GM23338 (cell line): ENCODE measurements around the gene MED7. TPM values are rescaled to one million over a fixed set of nuclear protein-coding genes. Genes with fewer than 3 reads are reported as not detected.

ENCODE experiments used
- ATAC-seq: fragments of 200-7000 bp; cut with Tn5 transposase; 3 replicates; pipeline ENCODE4 v1.9.1; 2020
- DNase-seq: peaks from one replicate; pipeline ENCODE4 v3.0.0-alpha.2; 2015; ENCODE audit warnings: low spot score
- H2AFZ ChIP-seq: fragments of 200-600 bp; sonication (generic); 2 replicates; pipeline ENCODE4 v1.8.0; 2016; ENCODE audit warnings: antibody characterized with exemption, mild to moderate bottlenecking, moderate library complexity
- H3F3A ChIP-seq: fragments of 200-600 bp; sonication (generic); replicated peaks from 2 replicates; pipeline ENCODE4 v1.8.0; 2017; ENCODE audit warnings: antibody characterized with exemption, mixed run types, low read depth
- H3K27ac ChIP-seq: fragments of 200-600 bp; sonication (generic); 2 replicates; pipeline ENCODE4 v1.6.1; 2016; ENCODE audit warnings: low read depth
- H3K27me3 ChIP-seq: fragments of 200-600 bp; sonication (generic); 2 replicates; pipeline ENCODE4 v1.8.0; 2016; ENCODE audit warnings: mild to moderate bottlenecking, mixed run types, moderate library complexity; ENCODE audit not compliant: insufficient read depth
- H3K36me3 ChIP-seq: fragments of 200-600 bp; sonication (generic); 2 replicates; pipeline ENCODE4 v1.8.0; 2016; ENCODE audit warnings: mild to moderate bottlenecking; ENCODE audit not compliant: insufficient read depth
- H3K4me1 ChIP-seq: fragments of 200-600 bp; sonication (generic); 2 replicates; pipeline ENCODE4 v1.8.0; 2016; ENCODE audit warnings: mild to moderate bottlenecking, moderate library complexity; ENCODE audit not compliant: insufficient read depth
- H3K4me2 ChIP-seq: fragments of 200-600 bp; sonication (generic); 2 replicates; pipeline ENCODE4 v1.7.1; 2017; ENCODE audit warnings: mixed run types
- H3K4me3 ChIP-seq: fragments of 200-600 bp; sonication (generic); 2 replicates; pipeline ENCODE4 v1.6.1; 2016; ENCODE audit warnings: mixed run types
- H3K79me2 ChIP-seq: fragments of 200-600 bp; sonication (generic); replicated peaks from 2 replicates; pipeline ENCODE4 v1.8.0; 2017; ENCODE audit warnings: mild to moderate bottlenecking; ENCODE audit not compliant: insufficient read depth
- H3K9me2 ChIP-seq: fragments of 200-600 bp; sonication (generic); 2 replicates; pipeline ENCODE4 v1.8.0; 2017; ENCODE audit not compliant: insufficient read depth
- H4K20me1 ChIP-seq: fragments of 200-600 bp; sonication (generic); replicated peaks from 2 replicates; pipeline ENCODE4 v1.8.0; 2017; ENCODE audit warnings: mild to moderate bottlenecking; ENCODE audit not compliant: insufficient read depth
- H3K27ac Mint-ChIP-seq: 2 replicates; pipeline ENCODE4 v1.8.0; 2020; ENCODE audit warnings: inconsistent platforms, mild to moderate bottlenecking, moderate library complexity, mixed read lengths
- H3K27me3 Mint-ChIP-seq: 3 replicates; pipeline ENCODE4 v1.8.0; 2022; ENCODE audit warnings: low read depth, mild to moderate bottlenecking, moderate library complexity, mixed read lengths, inconsistent platforms; ENCODE audit not compliant: insufficient read depth, poor library complexity
- H3K36me3 Mint-ChIP-seq: 3 replicates; pipeline ENCODE4 v1.8.0; 2021; ENCODE audit warnings: low read depth, mild to moderate bottlenecking, inconsistent platforms, moderate library complexity, mixed read lengths
- H3K4me1 Mint-ChIP-seq: 3 replicates; pipeline ENCODE4 v1.8.0; 2020; ENCODE audit warnings: mild to moderate bottlenecking, inconsistent platforms, mixed read lengths
- H3K4me3 Mint-ChIP-seq: 3 replicates; pipeline ENCODE4 v1.8.0; 2021; ENCODE audit warnings: moderate library complexity, mild to moderate bottlenecking, inconsistent platforms, mixed read lengths
- H3K9me3 Mint-ChIP-seq: 3 replicates; pipeline ENCODE4 v1.8.0; 2020; ENCODE audit warnings: moderate library complexity, mild to moderate bottlenecking, inconsistent platforms, mixed read lengths
- EZH2 ChIP-seq: fragments of 200-600 bp; sonication (generic); IDR thresholded peaks from one replicate; pipeline ENCODE4 v1.8.0; 2017; ENCODE audit warnings: antibody characterized with exemption, mild to moderate bottlenecking, low read depth; ENCODE audit not compliant: unreplicated experiment
- JUNB ChIP-seq: IDR thresholded peaks from one replicate; pipeline ENCODE4 v1.6.1; 2016; ENCODE audit warnings: antibody characterized with exemption; ENCODE audit not compliant: unreplicated experiment
- NANOG ChIP-seq: IDR thresholded peaks from 2 replicates; pipeline ENCODE4 v1.6.1; 2016; ENCODE audit warnings: antibody characterized with exemption, borderline replicate concordance
- STAT1 ChIP-seq: IDR thresholded peaks from one replicate; pipeline ENCODE4 v1.6.1; 2016; ENCODE audit warnings: antibody characterized with exemption; ENCODE audit not compliant: unreplicated experiment
- polyA plus RNA-seq: library from polyadenylated mRNA; unstranded; fragments of >200 nt; fragmentation: Nextera tagmentation; extraction: Ambion mirVana; gene quantifications from 2 replicates; pipeline ENCODE4 v1.2.1, GENCODE V29; 2016
- total RNA-seq: library from RNA; depleted of rRNA; stranded (reverse); fragments of >200 nt; shearing (Covaris generic); gene quantifications from 2 replicates; pipeline ENCODE4 v1.2.3, GENCODE V29; 2014
- TF ChIP-seq, protein P1 (sequence below): fragments of 250-450 bp; sonication (Bioruptor Pico); IDR thresholded peaks from 2 replicates; pipeline ENCODE4 v1.5.0; 2020; ENCODE audit warnings: mild to moderate bottlenecking, moderate library complexity
- TF ChIP-seq, protein P2 (sequence below): IDR thresholded peaks from one replicate; pipeline ENCODE4 v1.6.1; 2018; ENCODE audit warnings: antibody characterized with exemption; ENCODE audit not compliant: unreplicated experiment

The MED7 gene
- total and polyA plus RNA-seq, 2 experiments from 2014 or later, result 9.7 to 34.4 TPM

DNA sequence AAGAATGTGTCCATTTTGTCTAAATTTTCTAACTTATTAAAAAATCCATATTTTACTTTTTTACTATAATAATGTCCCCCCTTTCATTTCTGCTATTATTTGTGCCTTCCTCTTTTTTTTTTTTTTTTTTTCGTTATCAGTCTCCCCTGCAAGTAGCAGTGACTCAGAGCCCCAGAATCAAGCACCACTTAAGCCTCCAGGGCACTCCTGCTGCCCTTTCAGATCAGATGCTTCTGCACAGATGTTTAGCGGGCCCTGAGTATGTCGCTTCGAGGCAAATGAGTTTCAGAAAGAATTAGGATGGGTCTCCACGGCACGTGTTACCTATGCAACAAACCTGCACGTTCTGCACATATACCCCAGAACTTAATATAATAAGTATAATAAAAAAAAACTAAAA, 11.7 kb downstream of the MED7 start:
- Histone ChIP-seq H3K36me3 (no peaks in the 10 kb centered on the region), H3K79me2 (no peaks in the 10 kb centered on the region), H3K4me2 (no peak overlapping the region), H3K4me1 (peaks cover 3% of the 10 kb centered on the region; the same call in 1 of the 2 replicates), H3F3A (no peaks in the 10 kb centered on the region), H3K27me3 (no peaks in the 10 kb centered on the region), H3K9me2 (no peaks in the 10 kb centered on the region), H3K27ac (no peak overlapping the region), H4K20me1 (0 out of 2 replicates have a peak, but pooled peaks cover 2% of the 10 kb centered on the region), H3K4me3 (no peak overlapping the region), H2AFZ (no peak overlapping the region)
- no peaks in the 10 kb centered on the region for H3K36me3 Mint-ChIP-seq
- TF ChIP-seq, protein P1, sequence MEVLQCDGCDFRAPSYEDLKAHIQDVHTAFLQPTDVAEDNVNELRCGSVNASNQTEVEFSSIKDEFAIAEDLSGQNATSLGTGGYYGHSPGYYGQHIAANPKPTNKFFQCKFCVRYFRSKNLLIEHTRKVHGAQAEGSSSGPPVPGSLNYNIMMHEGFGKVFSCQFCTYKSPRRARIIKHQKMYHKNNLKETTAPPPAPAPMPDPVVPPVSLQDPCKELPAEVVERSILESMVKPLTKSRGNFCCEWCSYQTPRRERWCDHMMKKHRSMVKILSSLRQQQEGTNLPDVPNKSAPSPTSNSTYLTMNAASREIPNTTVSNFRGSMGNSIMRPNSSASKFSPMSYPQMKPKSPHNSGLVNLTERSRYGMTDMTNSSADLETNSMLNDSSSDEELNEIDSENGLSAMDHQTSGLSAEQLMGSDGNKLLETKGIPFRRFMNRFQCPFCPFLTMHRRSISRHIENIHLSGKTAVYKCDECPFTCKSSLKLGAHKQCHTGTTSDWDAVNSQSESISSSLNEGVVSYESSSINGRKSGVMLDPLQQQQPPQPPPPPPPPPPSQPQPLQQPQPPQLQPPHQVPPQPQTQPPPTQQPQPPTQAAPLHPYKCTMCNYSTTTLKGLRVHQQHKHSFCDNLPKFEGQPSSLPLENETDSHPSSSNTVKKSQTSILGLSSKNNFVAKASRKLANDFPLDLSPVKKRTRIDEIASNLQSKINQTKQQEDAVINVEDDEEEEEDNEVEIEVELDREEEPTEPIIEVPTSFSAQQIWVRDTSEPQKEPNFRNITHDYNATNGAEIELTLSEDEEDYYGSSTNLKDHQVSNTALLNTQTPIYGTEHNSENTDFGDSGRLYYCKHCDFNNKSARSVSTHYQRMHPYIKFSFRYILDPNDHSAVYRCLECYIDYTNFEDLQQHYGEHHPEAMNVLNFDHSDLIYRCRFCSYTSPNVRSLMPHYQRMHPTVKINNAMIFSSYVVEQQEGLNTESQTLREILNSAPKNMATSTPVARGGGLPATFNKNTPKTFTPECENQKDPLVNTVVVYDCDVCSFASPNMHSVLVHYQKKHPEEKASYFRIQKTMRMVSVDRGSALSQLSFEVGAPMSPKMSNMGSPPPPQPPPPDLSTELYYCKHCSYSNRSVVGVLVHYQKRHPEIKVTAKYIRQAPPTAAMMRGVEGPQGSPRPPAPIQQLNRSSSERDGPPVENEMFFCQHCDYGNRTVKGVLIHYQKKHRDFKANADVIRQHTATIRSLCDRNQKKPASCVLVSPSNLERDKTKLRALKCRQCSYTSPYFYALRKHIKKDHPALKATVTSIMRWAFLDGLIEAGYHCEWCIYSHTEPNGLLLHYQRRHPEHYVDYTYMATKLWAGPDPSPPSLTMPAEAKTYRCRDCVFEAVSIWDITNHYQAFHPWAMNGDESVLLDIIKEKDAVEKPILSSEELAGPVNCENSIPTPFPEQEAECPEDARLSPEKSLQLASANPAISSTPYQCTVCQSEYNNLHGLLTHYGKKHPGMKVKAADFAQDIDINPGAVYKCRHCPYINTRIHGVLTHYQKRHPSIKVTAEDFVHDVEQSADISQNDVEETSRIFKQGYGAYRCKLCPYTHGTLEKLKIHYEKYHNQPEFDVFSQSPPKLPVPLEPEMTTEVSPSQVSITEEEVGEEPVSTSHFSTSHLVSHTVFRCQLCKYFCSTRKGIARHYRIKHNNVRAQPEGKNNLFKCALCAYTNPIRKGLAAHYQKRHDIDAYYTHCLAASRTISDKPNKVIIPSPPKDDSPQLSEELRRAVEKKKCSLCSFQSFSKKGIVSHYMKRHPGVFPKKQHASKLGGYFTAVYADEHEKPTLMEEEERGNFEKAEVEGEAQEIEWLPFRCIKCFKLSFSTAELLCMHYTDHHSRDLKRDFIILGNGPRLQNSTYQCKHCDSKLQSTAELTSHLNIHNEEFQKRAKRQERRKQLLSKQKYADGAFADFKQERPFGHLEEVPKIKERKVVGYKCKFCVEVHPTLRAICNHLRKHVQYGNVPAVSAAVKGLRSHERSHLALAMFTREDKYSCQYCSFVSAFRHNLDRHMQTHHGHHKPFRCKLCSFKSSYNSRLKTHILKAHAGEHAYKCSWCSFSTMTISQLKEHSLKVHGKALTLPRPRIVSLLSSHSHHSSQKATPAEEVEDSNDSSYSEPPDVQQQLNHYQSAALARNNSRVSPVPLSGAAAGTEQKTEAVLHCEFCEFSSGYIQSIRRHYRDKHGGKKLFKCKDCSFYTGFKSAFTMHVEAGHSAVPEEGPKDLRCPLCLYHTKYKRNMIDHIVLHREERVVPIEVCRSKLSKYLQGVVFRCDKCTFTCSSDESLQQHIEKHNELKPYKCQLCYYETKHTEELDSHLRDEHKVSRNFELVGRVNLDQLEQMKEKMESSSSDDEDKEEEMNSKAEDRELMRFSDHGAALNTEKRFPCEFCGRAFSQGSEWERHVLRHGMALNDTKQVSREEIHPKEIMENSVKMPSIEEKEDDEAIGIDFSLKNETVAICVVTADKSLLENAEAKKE, result no peak
- TF ChIP-seq STAT1, result no peak
- TF ChIP-seq, protein P2, sequence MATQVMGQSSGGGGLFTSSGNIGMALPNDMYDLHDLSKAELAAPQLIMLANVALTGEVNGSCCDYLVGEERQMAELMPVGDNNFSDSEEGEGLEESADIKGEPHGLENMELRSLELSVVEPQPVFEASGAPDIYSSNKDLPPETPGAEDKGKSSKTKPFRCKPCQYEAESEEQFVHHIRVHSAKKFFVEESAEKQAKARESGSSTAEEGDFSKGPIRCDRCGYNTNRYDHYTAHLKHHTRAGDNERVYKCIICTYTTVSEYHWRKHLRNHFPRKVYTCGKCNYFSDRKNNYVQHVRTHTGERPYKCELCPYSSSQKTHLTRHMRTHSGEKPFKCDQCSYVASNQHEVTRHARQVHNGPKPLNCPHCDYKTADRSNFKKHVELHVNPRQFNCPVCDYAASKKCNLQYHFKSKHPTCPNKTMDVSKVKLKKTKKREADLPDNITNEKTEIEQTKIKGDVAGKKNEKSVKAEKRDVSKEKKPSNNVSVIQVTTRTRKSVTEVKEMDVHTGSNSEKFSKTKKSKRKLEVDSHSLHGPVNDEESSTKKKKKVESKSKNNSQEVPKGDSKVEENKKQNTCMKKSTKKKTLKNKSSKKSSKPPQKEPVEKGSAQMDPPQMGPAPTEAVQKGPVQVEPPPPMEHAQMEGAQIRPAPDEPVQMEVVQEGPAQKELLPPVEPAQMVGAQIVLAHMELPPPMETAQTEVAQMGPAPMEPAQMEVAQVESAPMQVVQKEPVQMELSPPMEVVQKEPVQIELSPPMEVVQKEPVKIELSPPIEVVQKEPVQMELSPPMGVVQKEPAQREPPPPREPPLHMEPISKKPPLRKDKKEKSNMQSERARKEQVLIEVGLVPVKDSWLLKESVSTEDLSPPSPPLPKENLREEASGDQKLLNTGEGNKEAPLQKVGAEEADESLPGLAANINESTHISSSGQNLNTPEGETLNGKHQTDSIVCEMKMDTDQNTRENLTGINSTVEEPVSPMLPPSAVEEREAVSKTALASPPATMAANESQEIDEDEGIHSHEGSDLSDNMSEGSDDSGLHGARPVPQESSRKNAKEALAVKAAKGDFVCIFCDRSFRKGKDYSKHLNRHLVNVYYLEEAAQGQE, result no peak
- no peak for TF ChIP-seq NANOG
- TF ChIP-seq JUNB, result no peak
- no peak for TF ChIP-seq EZH2
- H3K4me3 Mint-ChIP-seq, result no peak overlapping the region
- DNase-seq, result peak; percentile 12
- no peak; the same call in 2 of the 3 replicates for ATAC-seq
- H3K4me1 Mint-ChIP-seq, result peaks cover 4% of the 10 kb centered on the region
- H3K27ac Mint-ChIP-seq, result no peak overlapping the region
- H3K27me3 Mint-ChIP-seq, result no peaks in the 10 kb centered on the region
- no peaks in the 10 kb centered on the region for H3K9me3 Mint-ChIP-seq
